Measurements from ENCODE around the gene C1QTNF2.
A peak's percentile ranks its signal among the peaks of the same experiment; 100 is the strongest.

C1QTNF2 gene, protein sequence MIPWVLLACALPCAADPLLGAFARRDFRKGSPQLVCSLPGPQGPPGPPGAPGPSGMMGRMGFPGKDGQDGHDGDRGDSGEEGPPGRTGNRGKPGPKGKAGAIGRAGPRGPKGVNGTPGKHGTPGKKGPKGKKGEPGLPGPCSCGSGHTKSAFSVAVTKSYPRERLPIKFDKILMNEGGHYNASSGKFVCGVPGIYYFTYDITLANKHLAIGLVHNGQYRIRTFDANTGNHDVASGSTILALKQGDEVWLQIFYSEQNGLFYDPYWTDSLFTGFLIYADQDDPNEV

DNA sequence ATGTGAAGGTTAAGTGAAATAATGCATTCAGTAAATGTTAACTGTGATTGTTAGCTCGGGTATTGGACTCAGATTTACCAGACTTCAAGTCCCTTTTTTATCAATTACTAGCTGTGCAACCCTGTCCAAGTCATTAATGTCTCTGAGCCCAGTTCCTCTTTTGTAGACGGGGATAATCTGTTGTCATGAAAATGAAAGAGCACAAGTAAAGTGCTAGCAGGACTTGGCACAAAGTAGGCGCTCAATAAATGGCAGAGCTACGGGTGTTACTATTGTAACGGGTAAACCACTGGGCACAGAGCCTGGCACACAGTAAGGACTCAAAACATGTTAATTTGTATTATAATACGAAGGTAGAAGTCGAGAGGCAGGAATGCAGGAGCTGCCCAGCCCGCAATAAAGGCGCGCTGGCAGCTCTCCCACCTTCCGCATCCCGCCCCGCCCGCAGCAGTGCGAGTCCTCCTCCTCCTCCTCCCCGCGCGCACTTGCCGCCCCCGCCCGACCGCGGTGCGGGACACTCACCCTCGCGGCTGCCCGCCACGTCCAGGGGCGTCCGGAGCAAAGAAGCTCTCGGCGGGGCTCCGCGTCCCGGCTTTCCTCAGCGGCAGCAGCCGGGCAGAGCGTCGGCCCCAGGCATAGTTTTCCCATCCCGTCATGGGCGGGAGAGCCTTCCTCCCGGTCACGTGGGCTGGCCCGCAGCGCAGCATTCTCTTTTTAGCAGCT is at the start of gene C1QTNF2:
Gene C1QTNF2 (minus strand): TSS at position 637 of the 723 bp plus-strand sequence. CDS start 15,615 bp downstream, outside the sequence.
- peak; percentile 59 for DNase-seq (ENCODE audit: extremely low spot score)
- peak; percentile 95 for TF ChIP-seq L3MBTL2 (conservative IDR thresholded peaks at IDR 0.05)
- TF ChIP-seq FOXM1 (IDR thresholded peaks at IDR 0.05; ENCODE audit: borderline replicate concordance), result no peak
- no peak for TF ChIP-seq CTBP1 (IDR thresholded peaks at IDR 0.05; ENCODE audit: borderline replicate concordance)
- TF ChIP-seq, protein P1, sequence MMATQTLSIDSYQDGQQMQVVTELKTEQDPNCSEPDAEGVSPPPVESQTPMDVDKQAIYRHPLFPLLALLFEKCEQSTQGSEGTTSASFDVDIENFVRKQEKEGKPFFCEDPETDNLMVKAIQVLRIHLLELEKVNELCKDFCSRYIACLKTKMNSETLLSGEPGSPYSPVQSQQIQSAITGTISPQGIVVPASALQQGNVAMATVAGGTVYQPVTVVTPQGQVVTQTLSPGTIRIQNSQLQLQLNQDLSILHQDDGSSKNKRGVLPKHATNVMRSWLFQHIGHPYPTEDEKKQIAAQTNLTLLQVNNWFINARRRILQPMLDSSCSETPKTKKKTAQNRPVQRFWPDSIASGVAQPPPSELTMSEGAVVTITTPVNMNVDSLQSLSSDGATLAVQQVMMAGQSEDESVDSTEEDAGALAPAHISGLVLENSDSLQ (IDR thresholded peaks at IDR 0.05), result no peak
- TF ChIP-seq SUZ12 (IDR thresholded peaks at IDR 0.05), result no peak
- ChIA-PET POLR2A (interaction anchor here (0.5 to 1.0 kb wide), 2 partner anchors 9 to 864 kb away, joined by 3 read pairs; no protein-coding TSS in a partner anchor), CTCF (interaction anchor here (0.8 to 1.8 kb wide), 3 partner anchors 9 to 21 kb away, joined by 3 to 7 read pairs (median 3); no protein-coding TSS in a partner anchor)

DNA sequence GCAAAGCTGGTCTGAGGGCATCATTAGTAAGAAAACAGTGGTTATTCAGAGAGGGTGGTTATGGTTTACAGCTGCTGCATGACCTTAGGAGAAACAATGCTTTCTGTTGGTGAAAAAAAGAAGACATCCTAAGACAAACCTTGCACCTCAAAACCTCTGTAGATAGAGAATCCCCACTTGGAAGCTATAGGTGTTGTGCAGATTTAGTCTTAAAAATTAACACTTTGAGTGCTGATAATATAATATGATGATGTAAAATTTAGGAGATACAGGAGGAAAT is 49.8 kb upstream of the C1QTNF2 start:
- ChIA-PET CTCF (no interaction called here), POLR2A (interaction anchor here (0.7 to 2.5 kb wide), 6 partner anchors 9 to 411 kb away, joined by 3 to 9 read pairs (median 4); partner anchors contain the start of genes PWWP2A and TTC1)
- no peak for TF ChIP-seq SUZ12 (IDR thresholded peaks at IDR 0.05)
- TF ChIP-seq, protein P1 (IDR thresholded peaks at IDR 0.05), result no peak
- no peak for TF ChIP-seq ZNF384 (IDR thresholded peaks at IDR 0.05)
- no peak for TF ChIP-seq LEF1 (IDR thresholded peaks at IDR 0.05; ENCODE audit: borderline replicate concordance)
- no peak for TF ChIP-seq BHLHE40 (IDR thresholded peaks at IDR 0.05; ENCODE audit: borderline replicate concordance)
- no peak for TF ChIP-seq L3MBTL2 (conservative IDR thresholded peaks at IDR 0.05)
- no peak for TF ChIP-seq ELF4 (IDR thresholded peaks at IDR 0.05)
- no peak for TF ChIP-seq FOXK2 (IDR thresholded peaks at IDR 0.05)
- TF ChIP-seq FOXA1 (IDR thresholded peaks at IDR 0.05), result no peak
- TF ChIP-seq SP1 (IDR thresholded peaks at IDR 0.05), result no peak
- no peak for TF ChIP-seq CTBP1 (IDR thresholded peaks at IDR 0.05; ENCODE audit: borderline replicate concordance)
- no peak for TF ChIP-seq ARNT (IDR thresholded peaks at IDR 0.05)
- TF ChIP-seq NFRKB (IDR thresholded peaks at IDR 0.05), result no peak
- no peak for TF ChIP-seq TARDBP (IDR thresholded peaks at IDR 0.05)
- no peak for TF ChIP-seq HDGF (IDR thresholded peaks at IDR 0.05; ENCODE audit: borderline replicate concordance)
- TF ChIP-seq FOXM1 (IDR thresholded peaks at IDR 0.05; ENCODE audit: borderline replicate concordance), result no peak
- no peak for DNase-seq (ENCODE audit: extremely low spot score)

DNA sequence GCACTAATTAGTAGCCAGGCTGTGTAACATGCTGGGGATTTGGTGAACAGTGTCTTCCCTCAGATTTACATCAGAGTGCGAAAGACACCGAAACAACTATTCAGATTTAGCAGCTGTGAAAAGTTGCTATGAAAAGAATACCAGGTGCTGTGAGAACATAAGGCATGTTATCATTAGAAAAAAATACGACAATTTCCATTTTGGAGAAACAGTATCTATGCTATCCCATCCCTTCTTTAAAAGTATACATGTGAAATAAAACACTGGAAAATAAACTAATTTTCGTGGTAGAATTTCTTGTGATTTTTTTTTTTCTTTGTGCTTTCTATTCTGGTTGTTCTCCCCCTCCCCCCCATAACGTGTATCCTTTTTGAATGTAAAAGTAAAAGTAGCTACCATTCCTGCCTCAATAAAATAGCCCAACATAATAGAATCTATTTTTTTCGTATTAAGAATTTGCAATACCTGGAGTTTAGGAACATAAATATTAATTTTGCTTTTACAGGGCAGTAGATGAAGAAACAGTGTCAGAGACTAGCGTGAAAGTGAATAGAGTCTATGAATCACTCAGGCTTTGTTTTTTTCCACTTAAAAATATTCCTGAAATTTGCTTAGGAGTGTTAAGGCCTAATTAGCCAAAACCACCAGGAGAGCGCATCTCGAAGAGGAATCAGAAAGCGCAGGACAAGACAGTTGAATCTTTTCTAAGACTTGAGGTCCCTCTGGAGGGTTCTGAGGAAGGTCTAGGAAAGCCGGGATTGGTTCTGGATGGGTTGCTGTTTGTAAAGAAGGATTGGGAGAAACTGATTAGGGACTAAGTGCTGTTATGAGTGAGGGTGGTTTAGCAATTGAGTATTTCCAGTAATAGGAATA is 49.3 kb upstream of the C1QTNF2 start:
- TF ChIP-seq FOXK2 (IDR thresholded peaks at IDR 0.05) (no peak), CTBP1 (IDR thresholded peaks at IDR 0.05; ENCODE audit: borderline replicate concordance) (no peak)
- DNase-seq (ENCODE audit: extremely low spot score), result no peak
- POLR2A ChIA-PET, result interaction anchor here (0.7 to 2.5 kb wide), 9 partner anchors 10 to 411 kb away, joined by 3 to 16 read pairs (median 4); partner anchors contain the start of genes FAM200C, PWWP2A and TTC1
- CTCF ChIA-PET, result interaction anchor here (0.7 kb wide), 2 partner anchors 11 to 152 kb away, joined by 3 to 15 read pairs; no protein-coding TSS in a partner anchor

DNA sequence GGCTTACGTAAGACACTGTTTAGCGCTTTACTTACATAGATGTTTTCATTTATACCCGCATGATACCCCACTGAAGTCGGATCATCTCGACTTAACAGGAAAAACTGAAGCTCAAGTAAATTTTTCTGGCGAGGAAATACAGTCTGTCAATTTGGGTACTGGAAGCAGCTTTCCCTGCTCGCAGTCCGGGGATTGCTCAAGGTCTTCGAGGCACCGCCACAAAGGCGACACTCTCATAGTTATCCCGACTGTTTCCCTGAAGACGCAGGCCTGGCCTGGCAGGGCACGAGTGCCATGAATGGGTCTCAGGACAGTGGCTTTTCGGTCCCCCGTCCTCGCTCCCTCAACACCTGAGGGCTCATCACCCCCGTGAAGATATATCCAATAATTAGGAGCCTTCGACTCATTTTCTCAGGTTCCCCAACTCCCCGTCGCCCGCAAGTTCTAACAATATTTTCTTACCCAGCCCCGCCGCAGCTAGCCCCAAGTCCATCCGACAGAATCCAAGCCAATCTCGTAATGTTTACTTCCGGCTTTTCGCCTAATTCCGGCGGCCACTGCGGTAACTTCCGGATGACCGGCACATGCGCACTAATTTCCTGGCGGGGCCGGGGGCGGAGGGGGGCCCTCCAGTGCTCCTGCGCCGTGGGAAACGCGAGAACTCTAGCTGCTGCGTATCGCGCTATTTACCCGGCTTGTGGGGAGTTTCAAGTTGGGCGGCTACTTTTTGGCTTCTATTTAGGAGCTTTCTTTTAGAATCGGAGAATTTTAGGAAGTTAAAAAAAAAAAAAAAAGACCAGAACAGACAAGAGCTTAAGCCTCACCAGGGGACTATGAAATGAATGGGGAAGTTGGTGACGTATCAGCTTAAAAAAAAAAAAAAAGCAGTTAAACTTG is 48.4 kb upstream of the C1QTNF2 start, which contains the start of gene SLU7:
Gene SLU7 (minus strand): TSS at position 521 of the 897 bp plus-strand sequence. CDS start 3,787 bp downstream, outside the sequence.
- DNase-seq (ENCODE audit: extremely low spot score), result peak; percentile 93
- CTCF ChIA-PET, result interaction anchor here (0.6 to 1.5 kb wide), 4 partner anchors 12 to 575 kb away, joined by 3 to 15 read pairs (median 5); no protein-coding TSS in a partner anchor
- POLR2A ChIA-PET, result interaction anchor here (1.0 to 2.5 kb wide), 7 partner anchors 15 to 410 kb away, joined by 3 to 16 read pairs (median 6); partner anchors contain the start of genes FAM200C and TTC1
- TF ChIP-seq ZNF384 (IDR thresholded peaks at IDR 0.05) (peak; percentile 89), ELF4 (IDR thresholded peaks at IDR 0.05) (peak; percentile 85), BHLHE40 (IDR thresholded peaks at IDR 0.05; ENCODE audit: borderline replicate concordance) (no peak), FOXM1 (IDR thresholded peaks at IDR 0.05; ENCODE audit: borderline replicate concordance) (peak; percentile 81; the same call in 1 of the 2 replicates)

DNA sequence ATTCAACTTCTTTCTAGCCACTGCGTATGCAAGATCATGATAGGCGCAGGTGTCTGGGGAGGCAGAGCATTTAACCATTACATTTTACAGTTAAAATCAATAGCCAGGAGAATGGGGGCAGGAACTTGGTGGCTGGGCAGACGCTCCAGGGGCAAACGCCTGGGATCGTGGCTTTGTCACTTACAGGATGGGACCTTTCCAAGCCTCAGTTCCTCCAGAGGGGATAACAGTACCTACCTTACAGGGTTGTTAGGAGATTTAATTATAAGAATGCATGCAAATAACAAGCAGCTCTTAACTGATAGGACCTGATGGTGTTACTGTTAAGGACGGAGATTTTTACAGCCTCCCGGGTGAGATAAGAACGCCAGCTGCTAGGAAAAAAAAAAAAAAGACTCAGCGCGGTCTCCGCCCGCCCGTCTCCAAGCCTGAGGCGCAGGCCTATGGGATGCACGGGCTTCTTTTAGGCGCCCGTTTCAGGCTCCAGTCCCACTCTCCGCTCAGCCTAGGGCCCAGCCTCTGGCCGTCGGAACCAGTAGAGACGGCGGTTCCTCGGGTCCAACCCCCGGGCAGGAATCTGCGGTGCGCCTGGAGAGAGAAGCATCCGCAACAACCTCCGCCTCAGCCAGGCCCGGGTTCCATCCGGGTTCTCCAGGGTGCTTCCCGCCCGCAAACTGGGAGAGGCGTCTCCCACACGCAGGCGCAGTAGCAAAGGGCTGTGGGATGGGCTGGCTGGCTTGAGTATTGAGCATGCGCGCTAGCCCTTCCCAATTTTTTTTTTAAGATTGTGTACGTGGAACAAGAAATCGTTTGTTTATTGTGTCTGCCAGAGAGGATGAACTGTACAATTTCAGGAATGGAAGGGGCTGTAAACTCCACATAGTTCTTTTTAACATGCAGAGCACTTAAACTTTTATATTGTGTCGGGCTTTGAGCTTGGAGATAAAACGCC is 29.3 kb upstream of the C1QTNF2 start, which contains the start of gene FAM200C:
Gene FAM200C (minus strand): TSS at position 653 of the 952 bp plus-strand sequence. CDS start 4,564 bp downstream, outside the sequence.
- POLR2A ChIA-PET, result interaction anchor here (0.7 to 3.0 kb wide), 4 partner anchors 19 to 38 kb away, joined by 3 to 16 read pairs (median 4); partner anchors contain the start of genes PTTG1 and SLU7
- CTCF ChIA-PET, result interaction anchor here (0.6 to 1.5 kb wide), 2 partner anchors 8 to 9 kb away, joined by 3 to 5 read pairs; no protein-coding TSS in a partner anchor
- peak; percentile 87 for TF ChIP-seq ZNF384 (IDR thresholded peaks at IDR 0.05)
- TF ChIP-seq, protein P1 (IDR thresholded peaks at IDR 0.05), result no peak
- TF ChIP-seq BHLHE40 (IDR thresholded peaks at IDR 0.05; ENCODE audit: borderline replicate concordance), result no peak
- peak; percentile 67 for TF ChIP-seq ELF4 (IDR thresholded peaks at IDR 0.05)
- peak; percentile 81 for TF ChIP-seq L3MBTL2 (conservative IDR thresholded peaks at IDR 0.05)
- DNase-seq (ENCODE audit: extremely low spot score), result peak; percentile 99

Data from HEK293T (cell line).